D721Med (cell line): ENCODE measurements around the gene PRKN.

Source experiments
- DNase-seq: peaks from one replicate; pipeline ENCODE4 v3.0.0; 2011; ENCODE audit warnings: low spot score; ENCODE audit not compliant: insufficient read length
- FAIRE-seq: peaks from 2 replicates; lab custom pipeline; 2011; peaks lifted over from hg19 to GRCh38; lab: Jason Lieb, UNC
- TF ChIP-seq, protein P1 (sequence below): IDR thresholded peaks from 2 replicates; pipeline ENCODE4 v1.5.1; 2012; ENCODE audit warnings: mild to moderate bottlenecking, control low read depth; ENCODE audit not compliant: insufficient read depth; ENCODE audit errors: missing control alignments

Gene PRKN

DNA sequence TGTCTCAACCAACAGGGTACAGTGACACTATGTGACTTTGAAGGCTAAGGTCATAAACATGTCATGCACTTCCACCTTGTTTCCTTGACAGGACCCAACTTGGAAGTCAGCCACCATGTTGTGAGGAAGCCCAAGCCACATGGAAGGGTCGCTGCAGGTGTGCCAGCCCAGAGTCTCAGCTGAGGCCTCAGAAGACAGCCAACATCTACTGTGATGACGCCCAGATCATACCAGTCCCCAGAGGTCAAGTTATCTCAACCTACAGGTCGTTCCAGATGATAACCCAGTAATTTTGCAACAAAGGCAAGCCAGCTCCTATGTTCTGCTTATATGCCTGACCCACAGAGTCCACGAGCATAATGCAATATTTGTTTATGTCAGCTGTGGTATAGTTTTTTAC is 1077.7 kb downstream of the PRKN start:
- TF ChIP-seq, protein P1, sequence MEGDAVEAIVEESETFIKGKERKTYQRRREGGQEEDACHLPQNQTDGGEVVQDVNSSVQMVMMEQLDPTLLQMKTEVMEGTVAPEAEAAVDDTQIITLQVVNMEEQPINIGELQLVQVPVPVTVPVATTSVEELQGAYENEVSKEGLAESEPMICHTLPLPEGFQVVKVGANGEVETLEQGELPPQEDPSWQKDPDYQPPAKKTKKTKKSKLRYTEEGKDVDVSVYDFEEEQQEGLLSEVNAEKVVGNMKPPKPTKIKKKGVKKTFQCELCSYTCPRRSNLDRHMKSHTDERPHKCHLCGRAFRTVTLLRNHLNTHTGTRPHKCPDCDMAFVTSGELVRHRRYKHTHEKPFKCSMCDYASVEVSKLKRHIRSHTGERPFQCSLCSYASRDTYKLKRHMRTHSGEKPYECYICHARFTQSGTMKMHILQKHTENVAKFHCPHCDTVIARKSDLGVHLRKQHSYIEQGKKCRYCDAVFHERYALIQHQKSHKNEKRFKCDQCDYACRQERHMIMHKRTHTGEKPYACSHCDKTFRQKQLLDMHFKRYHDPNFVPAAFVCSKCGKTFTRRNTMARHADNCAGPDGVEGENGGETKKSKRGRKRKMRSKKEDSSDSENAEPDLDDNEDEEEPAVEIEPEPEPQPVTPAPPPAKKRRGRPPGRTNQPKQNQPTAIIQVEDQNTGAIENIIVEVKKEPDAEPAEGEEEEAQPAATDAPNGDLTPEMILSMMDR = no peak
- DNase-seq (no peak), FAIRE-seq (no peak)

- TF ChIP-seq, protein P1 = no peak
- FAIRE-seq = no peak
- DNase-seq = no peak
Observed at GRCh38 chr6:161649068-161649467, 1078.5 kb downstream of the PRKN start.

DNA sequence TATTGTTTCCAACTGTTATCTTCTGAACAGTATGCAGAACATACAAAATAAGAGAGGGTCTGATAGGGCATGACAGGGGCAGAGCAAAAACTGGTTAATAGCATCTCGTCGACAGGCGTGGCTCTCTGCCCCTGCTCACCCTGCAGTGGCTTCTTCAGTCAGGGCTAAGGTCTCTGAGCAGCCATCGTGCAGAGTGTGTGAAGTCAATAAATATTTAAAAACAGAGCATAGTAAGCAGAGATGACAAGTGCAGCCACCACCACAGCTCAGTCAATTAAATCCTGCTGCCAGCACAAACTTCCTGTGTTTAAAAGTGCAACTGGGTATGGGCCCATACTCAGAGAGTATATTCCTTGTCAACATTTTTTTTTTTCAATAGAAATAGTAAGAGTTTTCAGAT is 1080.3 kb downstream of the PRKN start:
- TF ChIP-seq, protein P1 = no peak
- DNase-seq = no peak
- FAIRE-seq = no peak

- no peak for FAIRE-seq
- TF ChIP-seq, protein P1 = no peak
Observed at GRCh38 chr6:161644521-161644920, 1083.0 kb downstream of the PRKN start.

GRCh38 chr6:161641175-161641574 is 1086.4 kb downstream of the PRKN start:
- TF ChIP-seq, protein P1 = no peak
- DNase-seq (no peak), FAIRE-seq (no peak)

More at GRCh38 chr6:161644521-161644920, 1083.0 kb downstream of the PRKN start:
- no peak for DNase-seq

DNA sequence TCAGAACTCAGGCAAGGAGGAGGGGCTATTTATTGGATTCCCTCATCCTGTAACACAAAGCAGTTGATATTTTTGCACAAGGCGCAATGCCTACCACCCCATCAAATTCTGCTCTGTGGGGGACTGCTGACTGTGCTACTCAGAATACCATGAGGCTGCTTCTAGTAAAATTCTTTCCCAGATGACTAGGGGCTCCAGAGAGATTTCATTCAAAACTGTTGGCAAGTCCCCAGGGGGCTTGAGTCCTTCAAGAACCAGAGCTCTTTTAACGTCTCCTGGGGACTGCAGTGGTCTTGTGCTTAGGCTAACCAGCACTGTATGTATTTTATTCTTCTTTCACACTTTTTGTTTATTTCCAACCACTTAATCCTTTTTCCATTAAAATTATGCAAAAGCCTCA is 1087.8 kb downstream of the PRKN start:
- FAIRE-seq (no peak), DNase-seq (no peak)

DNA sequence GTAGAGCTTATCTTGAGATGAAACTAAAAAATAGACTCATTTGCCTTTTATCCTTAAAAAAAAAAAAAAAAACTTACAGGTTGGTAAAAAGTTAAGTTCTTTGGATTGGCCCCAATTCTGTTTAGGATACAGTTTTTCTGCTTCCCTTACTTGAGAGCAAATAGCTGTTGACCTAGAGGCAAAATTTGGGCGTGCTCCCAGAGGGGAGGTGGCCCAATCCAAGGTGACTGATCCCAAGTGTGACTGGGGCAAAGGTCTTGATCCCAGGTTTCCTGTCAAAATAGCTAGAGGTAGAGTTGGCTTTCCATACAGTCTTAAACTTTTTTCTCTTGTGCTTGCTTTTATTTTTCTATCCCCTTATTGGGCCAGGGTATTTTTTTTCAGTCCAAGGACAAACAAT is 1089.9 kb downstream of the PRKN start:
- FAIRE-seq = no peak
- TF ChIP-seq, protein P1 = no peak
- DNase-seq = no peak

More for the DNA sequence above, 1087.8 kb downstream of the PRKN start:
- TF ChIP-seq, protein P1 = no peak
